HG03060 (cell line): ENCODE results near the gene ALLC.

Experiments
- ATAC-seq: cut with Tn5 transposase; IDR thresholded peaks from one replicate; pipeline ENCODE4 v1.9.1; 2021; ENCODE audit warnings: low read depth, moderate number of reproducible peaks; ENCODE audit not compliant: unreplicated experiment

The ALLC gene

GRCh38 chr2:3708576-3708975, 50.6 kb downstream of the ALLC start:
- ATAC-seq = no peak

DNA sequence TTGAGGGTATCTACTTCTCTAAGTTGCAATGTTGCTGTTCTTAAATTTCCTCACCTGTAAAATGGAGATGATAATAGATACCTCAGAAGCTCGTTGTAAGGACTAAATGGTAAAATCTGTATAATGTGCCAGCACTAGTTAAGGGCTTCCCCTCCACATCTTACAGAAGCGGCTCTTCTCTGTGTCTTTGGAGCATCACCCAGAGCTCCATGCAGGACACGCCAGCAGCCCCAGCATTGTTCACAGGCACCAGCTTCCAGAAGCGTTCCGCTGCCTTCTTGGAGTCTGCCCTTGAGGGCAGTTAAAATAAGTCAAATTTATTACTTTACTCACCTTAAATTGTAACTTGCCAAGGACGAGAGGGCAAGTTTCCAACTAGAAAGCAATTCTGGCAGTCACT, 51.2 kb downstream of the ALLC start:
- ATAC-seq = no peak

DNA sequence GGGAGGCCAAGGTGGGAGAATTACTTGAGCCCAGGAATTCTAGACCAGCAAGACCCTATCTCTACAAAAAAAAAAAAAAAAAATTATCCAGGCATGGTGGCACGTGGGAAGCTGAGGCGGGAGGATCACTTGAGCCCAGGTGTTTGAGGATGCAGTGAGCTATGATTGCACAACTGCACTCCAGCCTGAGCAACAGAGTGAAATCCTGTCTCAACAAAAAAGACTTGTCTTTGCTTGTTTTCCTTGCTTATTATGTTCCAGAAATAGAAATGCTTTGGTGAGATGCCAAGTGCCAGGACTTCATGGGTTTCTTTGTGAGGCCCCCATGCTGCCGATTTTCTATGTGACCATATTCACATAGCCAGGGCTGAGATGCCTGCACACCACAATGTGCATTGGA, 54.4 kb downstream of the ALLC start:
- no peak for ATAC-seq

GRCh38 chr2:3712831-3713503, 55.0 kb downstream of the ALLC start:
- ATAC-seq = no peak

DNA sequence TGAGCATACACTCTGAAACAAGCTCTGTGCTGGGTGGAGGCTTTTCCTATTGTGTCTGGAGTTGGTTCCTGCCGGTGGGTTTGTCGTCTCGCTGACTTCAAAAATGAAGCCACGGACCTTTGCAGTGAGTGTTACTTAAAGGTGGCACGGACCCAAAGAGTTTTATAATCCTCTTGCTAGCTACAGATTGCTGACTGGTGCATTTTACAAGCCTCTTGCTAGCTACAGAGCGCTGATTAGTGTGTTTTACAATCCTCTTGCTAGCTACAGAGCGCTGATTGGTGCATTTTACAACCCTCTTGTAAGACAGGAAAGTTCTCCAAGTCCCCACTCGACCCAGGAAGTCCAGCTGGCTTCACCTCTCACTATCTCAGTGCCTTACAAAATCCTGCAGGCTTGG, 60.7 kb downstream of the ALLC start:
- no peak for ATAC-seq

DNA sequence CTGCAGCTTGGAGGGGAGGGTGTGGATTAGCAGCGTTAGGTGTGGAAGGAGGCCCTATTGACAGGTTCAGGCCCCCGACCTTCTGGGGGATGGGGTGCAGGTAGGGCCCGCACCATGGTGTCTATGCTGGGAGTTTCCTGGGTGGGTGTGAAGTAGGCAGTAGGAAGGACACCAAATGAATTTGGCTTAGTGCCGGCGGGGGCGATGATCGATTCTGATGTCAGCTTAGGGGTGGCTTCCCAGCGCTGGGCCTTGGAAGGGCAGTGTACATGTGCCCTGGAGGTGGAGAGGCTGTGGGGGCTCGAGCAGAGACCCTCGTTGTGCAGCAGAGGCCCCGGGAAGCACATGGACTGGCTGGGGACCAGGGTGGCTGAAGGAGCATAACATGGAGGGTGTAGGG, 67.0 kb downstream of the ALLC start:
- ATAC-seq = no peak

- no peak for ATAC-seq
Observed at GRCh38 chr2:3725458-3726250, 67.7 kb downstream of the ALLC start.

DNA sequence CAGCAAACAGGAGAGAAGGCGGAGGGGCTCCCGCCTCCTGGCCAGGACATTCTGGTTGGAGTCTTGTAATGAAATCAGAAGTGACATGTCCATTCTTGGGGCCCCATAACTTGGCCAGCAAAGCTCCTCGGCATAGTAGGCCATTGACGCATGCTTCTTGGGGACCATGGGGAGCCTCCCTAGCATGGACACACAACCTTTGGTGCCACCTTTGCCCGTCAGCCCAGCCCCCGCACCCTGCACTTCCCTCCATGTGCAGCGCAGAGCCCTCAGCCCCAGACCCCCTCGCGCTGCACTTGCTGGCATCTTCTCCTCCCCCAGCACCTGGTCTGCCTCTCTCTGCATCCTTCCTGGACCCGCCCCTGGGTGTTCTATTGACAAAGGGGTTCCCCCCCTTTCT, 68.5 kb downstream of the ALLC start:
- no peak for ATAC-seq

GRCh38 chr2:3727397-3728045, 69.5 kb downstream of the ALLC start:
- ATAC-seq = no peak

GRCh38 chr2:3728104-3729054, 70.4 kb downstream of the ALLC start:
- no peak for ATAC-seq

DNA sequence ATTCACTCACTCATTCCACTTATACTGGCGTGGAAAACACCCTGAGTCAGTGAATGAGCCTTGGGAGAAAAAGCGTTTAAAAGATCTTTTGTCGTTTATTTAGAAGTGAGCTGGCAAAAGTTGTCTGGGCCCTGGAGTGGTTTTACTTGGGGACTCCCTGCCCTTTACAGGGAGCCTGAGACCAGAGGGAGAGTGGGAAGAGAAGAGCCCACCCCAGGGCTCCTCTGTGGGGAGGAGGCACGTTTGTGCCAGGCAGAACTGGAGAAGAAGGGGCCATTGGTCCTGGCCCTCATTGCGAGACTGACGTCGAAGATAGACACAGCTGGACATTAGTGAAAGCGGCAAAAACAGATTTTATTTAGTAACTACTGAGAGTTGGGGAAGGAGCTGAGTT, 71.1 kb downstream of the ALLC start:
- ATAC-seq = no peak

DNA sequence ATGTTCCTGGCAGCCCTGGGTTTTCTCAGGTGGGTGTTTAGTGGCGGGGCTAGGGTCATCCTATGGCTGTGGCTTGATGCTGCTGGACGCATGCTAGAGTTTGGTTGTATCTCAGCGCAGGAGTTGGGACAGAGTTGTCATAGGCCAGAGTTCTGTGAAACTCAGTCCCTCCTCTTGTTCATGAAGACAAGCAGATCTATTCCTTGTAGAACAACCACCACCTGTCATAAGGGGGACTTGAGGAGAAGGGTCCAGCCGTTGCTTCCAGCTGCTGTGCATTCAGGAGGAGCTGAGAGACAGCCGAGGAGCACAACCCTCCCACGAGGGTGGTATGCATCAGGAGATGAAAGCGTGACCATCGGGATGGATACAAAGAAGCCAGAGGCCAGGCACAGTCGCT, 71.8 kb downstream of the ALLC start:
- ATAC-seq = no peak

DNA sequence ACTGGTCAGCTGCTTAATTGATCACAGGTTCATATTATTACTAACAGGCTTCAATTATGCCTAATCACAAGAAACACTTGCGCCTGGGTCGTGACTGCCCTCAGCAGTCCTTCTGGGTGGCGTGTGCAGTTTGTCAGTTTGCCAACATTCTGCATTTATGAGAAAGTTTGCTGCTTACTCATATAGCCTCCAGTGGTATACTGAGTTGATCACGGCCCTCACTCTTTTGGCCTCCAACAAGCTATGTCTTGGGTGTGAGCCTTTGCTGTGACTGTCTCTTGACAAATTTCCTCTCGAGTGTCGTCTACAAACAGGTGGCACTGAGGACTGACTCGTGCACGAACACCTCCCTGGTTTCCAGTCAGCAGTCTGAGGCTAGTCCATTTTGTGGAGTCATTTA, 72.6 kb downstream of the ALLC start:
- no peak for ATAC-seq

DNA sequence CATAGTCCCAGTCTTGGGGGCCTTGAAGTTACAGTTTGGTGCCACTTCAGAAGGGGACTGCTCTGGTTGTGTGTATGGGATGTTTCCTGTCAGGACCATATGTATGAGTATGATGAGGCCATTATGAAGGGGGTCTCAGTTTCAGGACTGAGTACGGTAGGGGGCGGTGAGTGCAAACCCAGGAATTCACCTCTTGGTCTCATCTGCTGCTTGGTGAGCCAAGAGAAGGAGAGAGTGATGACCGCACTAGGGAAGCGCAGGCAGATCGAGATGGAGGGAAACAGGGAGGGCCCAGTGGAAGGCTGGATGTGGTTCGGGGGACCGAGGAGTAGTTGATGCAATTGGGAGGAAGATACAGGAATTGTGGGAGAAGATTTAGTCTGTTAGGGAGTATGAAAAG, 73.8 kb downstream of the ALLC start:
- ATAC-seq = no peak

GRCh38 chr2:3736112-3736511, 78.1 kb downstream of the ALLC start:
- no peak for ATAC-seq

DNA sequence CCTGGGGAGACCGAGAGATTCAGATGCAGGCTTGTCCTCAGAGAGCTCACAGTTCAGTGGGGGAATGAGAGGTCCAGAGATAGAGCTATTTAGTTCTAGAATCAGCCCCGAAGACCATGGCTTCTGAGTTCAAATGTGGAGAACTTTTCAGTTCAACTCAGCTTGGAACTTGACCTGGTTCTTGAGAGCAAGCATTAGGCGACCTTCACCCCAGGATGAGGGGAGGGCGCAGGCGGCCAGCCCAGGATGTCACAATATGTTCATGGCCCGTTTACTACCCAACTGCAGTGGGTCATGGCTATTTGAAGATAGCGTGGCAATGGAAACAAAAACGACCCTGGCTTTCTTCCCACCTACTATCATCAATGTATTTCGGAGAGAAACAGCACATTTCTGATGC, 79.1 kb downstream of the ALLC start:
- ATAC-seq = no peak

DNA sequence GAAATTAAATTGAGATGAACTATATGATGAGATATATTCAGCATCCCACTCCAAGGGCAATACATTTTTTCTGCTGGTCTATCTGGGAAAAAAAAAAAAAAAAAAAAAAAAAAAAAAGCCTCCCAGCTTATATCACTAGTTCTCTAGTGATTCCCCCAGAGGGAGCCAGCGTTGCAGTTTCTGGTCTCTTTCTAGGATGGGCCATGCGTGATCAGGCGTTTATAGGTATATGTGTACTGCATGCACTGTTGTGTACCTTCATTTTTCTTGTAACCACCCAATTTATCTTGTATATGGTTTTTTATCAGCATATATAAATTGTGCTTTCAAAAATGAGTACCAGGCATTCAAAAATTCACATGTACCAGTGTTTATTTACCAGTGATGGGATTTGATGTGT, 80.5 kb downstream of the ALLC start:
- no peak for ATAC-seq

DNA sequence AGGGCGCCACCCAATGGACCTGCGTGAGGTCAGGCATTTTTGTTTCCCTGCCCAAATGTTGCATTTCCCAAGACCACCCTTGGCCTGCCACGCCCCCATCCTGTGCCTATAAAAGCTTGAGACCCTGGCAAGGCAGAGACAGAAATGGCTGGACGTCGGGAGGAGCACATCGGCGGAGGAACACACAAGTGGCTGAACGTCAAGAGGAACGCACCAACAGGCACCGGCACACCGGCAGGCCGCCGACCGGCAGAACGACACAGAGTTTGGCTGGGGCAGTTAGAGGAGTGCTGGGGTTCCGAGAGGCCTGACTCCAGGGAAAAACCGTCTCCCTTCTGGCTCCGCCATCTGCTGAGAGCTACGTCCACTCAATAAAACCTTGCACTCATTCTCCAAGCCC, 81.3 kb downstream of the ALLC start:
- ATAC-seq = no peak

- ATAC-seq = no peak
Observed at GRCh38 chr2:3741396-3741795, 83.4 kb downstream of the ALLC start.

- ATAC-seq = no peak
Observed at GRCh38 chr2:3741867-3742602, 84.0 kb downstream of the ALLC start.
